GM19452 (cell line): ENCODE measurements around the gene ARL5A.

Source experiments
- ATAC-seq: cut with Tn5 transposase; IDR thresholded peaks from one replicate; pipeline ENCODE4 v1.9.1; 2021; ENCODE audit not compliant: unreplicated experiment

The ARL5A gene

GRCh38 chr2:151770995-151771394, 57.2 kb downstream of the ARL5A start:
- ATAC-seq, result peak; percentile 23

- no peak for ATAC-seq
These were observed 58.6 kb downstream of the ARL5A start for GRCh38 chr2:151769606-151770005.

- ATAC-seq, result no peak
These were observed 60.7 kb downstream of the ARL5A start for GRCh38 chr2:151767536-151767935.

- peak; percentile 50 for ATAC-seq
These were observed 61.6 kb downstream of the ARL5A start for GRCh38 chr2:151766437-151767153.

DNA sequence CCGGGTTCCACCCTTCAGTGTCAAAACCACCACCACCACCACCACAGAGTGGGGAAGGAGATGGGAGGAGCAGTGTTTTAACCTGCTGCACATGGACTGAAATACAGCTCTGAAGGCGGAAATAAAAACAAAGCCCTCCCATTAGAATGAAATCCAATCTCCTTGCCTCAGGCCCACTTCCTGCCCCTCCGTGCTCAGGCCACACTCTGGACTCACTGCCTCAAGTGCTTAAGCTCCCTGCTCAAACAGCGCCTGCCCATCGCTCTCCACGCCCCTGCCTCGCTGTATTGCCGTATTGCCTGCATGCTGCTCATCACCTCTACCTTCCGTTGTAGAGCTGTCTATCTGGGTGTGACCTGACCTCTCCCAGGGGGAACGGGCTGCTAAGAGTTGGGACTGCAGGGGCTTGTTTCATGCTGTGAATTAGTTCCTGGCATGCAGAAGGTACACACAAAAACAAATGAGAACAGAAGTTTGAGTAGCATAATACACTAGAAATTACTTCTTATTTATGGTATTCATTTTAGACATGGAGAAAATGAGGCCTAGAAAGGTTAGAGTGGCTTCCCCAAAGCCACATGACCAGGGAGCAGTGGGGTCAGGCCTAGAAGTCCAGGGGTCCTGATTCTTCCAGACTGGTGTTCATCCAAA, 62.3 kb downstream of the ARL5A start:
- ATAC-seq, result no peak

- ATAC-seq, result no peak
These were observed 65.5 kb downstream of the ARL5A start for GRCh38 chr2:151762694-151763093.

DNA sequence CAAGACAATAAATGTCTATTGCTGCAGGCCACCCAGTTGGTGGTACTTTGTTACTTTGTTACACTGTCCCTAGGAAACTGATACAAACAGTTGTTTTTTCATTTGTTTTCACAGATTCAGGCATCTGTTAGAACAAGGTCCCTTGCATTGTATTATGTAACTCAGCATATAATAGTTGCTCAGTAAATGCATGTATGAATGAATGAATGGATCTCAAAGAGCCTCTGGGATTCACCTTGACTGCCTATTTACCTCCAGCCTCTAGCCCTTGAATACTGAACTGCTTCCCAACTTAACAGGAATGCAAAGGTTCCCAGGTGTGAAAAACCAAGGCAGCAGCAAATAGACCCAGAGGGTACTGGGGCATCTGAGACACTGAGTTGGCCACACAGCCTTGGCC, 66.5 kb downstream of the ARL5A start:
- no peak for ATAC-seq

DNA sequence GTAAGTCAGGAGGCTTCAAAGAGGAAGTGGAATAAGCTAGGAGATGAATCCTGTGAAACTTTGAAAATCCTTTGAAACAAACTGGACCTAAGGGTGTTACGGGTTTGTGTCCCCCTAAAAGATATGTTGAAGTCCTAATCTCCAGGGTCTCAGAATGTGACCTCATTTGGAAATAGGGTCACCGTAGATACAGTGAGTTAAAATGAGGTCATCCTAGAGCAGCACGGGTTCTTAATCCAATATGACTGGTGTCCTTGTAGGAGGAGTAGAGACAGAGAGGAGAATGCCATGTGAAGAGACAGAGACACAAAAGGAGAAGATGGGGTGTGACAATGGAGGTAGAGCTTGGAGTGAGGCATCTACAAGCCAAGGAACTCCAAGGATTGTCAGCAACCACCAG, 67.0 kb downstream of the ARL5A start:
- no peak for ATAC-seq

DNA sequence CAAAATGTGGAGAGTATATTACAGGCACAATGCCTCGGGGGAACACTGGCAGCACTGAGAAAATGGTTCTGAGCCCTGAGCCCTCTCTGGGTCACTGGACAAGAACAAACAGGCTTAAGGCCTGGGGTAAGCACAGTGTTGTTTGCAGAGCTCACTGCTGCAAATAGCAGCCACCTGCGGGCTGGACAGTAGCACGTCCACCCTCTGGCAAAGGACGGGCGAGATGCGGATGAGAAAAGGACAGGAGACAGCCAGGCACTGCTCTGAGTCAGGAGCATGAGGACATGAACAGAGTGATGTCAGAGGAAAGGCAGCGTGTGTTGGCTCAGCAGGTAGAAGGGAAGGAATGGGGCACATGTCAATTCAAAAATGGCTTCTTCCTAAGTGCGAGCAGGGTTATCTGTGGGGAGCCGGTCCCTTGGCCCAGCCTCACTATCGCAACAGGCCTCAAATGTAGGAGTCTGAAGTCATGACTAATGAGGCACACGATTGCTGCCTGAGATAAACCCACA, 68.0 kb downstream of the ARL5A start:
- ATAC-seq, result no peak

GRCh38 chr2:151758744-151759143, 69.5 kb downstream of the ARL5A start:
- ATAC-seq, result no peak

DNA sequence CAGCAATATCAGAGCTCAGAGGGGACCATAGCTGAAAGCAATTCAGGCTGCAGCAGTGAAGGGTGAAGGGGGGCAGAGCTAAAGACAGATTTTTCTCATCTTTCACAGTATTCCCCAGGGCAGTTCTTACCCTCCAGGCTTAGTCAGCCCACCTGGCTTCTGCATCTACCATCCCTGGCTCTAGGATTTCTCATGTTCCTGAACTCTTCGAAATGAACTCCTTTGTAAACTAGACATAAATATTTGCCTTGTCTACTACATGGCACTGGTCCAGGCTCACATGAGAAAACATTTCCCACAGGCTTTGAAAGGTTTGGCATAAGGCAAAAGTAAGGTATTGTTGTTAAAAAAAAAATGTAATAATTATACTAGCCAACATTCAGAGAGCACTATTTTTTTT, 70.4 kb downstream of the ARL5A start:
- no peak for ATAC-seq

GRCh38 chr2:151756820-151757219, 71.4 kb downstream of the ARL5A start:
- ATAC-seq, result no peak

DNA sequence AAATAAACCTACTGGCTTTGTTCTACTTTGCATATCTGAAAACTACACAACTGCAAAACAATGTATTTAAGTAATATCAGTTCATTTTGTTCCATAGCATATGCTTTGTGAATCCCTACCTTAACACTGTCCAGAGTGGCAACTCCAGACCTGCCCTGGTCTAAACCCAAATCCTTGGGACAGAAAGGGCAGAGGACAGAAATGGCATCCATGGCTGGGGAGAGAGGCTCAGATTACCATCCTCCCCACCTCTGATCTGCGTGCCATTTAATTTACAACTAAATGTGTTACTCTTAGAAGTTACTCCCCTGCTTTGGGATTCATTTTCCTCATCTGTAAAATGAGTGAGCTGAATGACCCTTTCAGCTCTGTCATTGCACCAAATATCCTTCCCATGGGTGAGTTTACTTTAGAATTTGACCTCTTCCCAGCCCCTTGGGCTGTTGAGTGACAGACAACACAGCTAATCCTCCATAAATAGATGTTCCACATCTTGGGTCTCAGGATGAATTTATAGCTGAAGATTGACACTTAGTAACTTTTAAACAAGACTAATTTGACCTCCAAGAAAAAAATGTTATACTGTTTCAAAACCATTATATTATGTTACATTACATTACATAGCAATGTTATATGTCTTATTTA, 73.8 kb downstream of the ARL5A start:
- ATAC-seq, result no peak

GRCh38 chr2:151753540-151753939, 74.7 kb downstream of the ARL5A start:
- no peak for ATAC-seq
